Measurements from ENCODE around the gene ITPR1. TPM values are rescaled to one million over a fixed set of nuclear protein-coding genes. Genes with fewer than 3 reads are reported as not detected.

Gene ITPR1
- total and polyA plus RNA-seq, 4 donors = 30.7 to 294 (median 149) TPM

- intact Hi-C loops (cut with DNase I) = loop anchor here in 1 of 2 donors (5.0 kb wide), 1 partner anchor 343 kb away; no protein-coding TSS in a partner anchor
- no peak for ATAC-seq (ENCODE audit: low FRiP score)
- WGBS, 2 donors = 42 to 52% methylated on average over 7 of the region's 7 CpGs
Observed at GRCh38 chr3:4714045-4714444, 220.9 kb downstream of the ITPR1 start.

GRCh38 chr3:4716266-4716665 lies 223.1 kb downstream of the ITPR1 start:
- peaks cover 0 to 2% of the 10 kb centered on the region in 2 donors for H3K4me1 ChIP-seq (ENCODE audit: control insufficient read depth in 1 of 2, insufficient read depth in 2 of 2, low read length in 2 of 2)
- ATAC-seq (ENCODE audit: low FRiP score) (no peak), DNase-seq (no peak)
- H3K27ac ChIP-seq (ENCODE audit: low read depth in 1 of 2, low read length in 2 of 2) = no peak overlapping the region
- WGBS, 2 donors = 83 to 94% methylated on average over 1 of the region's 1 CpG
- no peaks in the 10 kb centered on the region for H3K9me3 ChIP-seq (ENCODE audit: control insufficient read depth, low read length)
- peaks cover 6 to 11% of the 10 kb centered on the region in 2 donors for H3K36me3 ChIP-seq (ENCODE audit: control insufficient read depth in 1 of 2, insufficient read depth in 2 of 2, low read length in 1 of 2)
- no peak overlapping the region for H3K4me3 ChIP-seq (ENCODE audit: low read length in 2 of 2)
- H3K27me3 ChIP-seq (ENCODE audit: control insufficient read depth in 1 of 2, insufficient read depth in 2 of 2, low read length in 1 of 2) = no peaks in the 10 kb centered on the region
- intact Hi-C loops (cut with DNase I) = no loop called here

More at GRCh38 chr3:4714045-4714444, 220.9 kb downstream of the ITPR1 start:
- Histone ChIP-seq H3K4me3 (ENCODE audit: low read length in 2 of 2) (no peak overlapping the region), H3K27me3 (ENCODE audit: control insufficient read depth in 1 of 2, insufficient read depth in 2 of 2, low read length in 1 of 2) (no peaks in the 10 kb centered on the region), H3K36me3 (ENCODE audit: control insufficient read depth in 1 of 2, insufficient read depth in 2 of 2, low read length in 1 of 2) (peaks cover 6 to 11% of the 10 kb centered on the region in 2 donors), H3K4me1 (ENCODE audit: control insufficient read depth in 1 of 2, insufficient read depth in 2 of 2, low read length in 2 of 2) (peaks cover 0 to 2% of the 10 kb centered on the region in 2 donors), H3K27ac (ENCODE audit: low read depth in 1 of 2, low read length in 2 of 2) (no peak overlapping the region), H3K9me3 (ENCODE audit: control insufficient read depth, low read length) (no peaks in the 10 kb centered on the region)
- no peak for DNase-seq

GRCh38 chr3:4716706-4717362 lies 223.7 kb downstream of the ITPR1 start:
- WGBS, 2 donors = 62 to 64% methylated on average over 14 of the region's 14 CpGs
- intact Hi-C loops (cut with DNase I) = no loop called here
- H3K4me3 ChIP-seq (ENCODE audit: low read length in 2 of 2) = no peak overlapping the region
- H3K9me3 ChIP-seq (ENCODE audit: control insufficient read depth, low read length) = no peaks in the 10 kb centered on the region
- H3K27me3 ChIP-seq (ENCODE audit: control insufficient read depth in 1 of 2, insufficient read depth in 2 of 2, low read length in 1 of 2) = no peaks in the 10 kb centered on the region
- no peak for DNase-seq
- peaks cover 0 to 2% of the 10 kb centered on the region in 2 donors for H3K4me1 ChIP-seq (ENCODE audit: control insufficient read depth in 1 of 2, insufficient read depth in 2 of 2, low read length in 2 of 2)
- ATAC-seq (ENCODE audit: low FRiP score) = no peak
- H3K36me3 ChIP-seq (ENCODE audit: control insufficient read depth in 1 of 2, insufficient read depth in 2 of 2, low read length in 1 of 2) = peaks cover 6 to 11% of the 10 kb centered on the region in 2 donors
- H3K27ac ChIP-seq (ENCODE audit: low read depth in 1 of 2, low read length in 2 of 2) = no peak overlapping the region

GRCh38 chr3:4717363-4717740 lies 224.2 kb downstream of the ITPR1 start:
- WGBS, 2 donors = 70 to 71% methylated on average over 5 of the region's 5 CpGs
- no peak for ATAC-seq (ENCODE audit: low FRiP score)

GRCh38 chr3:4718179-4718736 lies 225.1 kb downstream of the ITPR1 start:
- Histone ChIP-seq H3K9me3 (ENCODE audit: control insufficient read depth, low read length) (no peaks in the 10 kb centered on the region), H3K4me3 (ENCODE audit: low read length in 2 of 2) (no peak overlapping the region), H3K36me3 (ENCODE audit: control insufficient read depth in 1 of 2, insufficient read depth in 2 of 2, low read length in 1 of 2) (peaks cover 4 to 8% of the 10 kb centered on the region in 2 donors), H3K27ac (ENCODE audit: low read depth in 1 of 2, low read length in 2 of 2) (peak overlapping the region in 1 of 2 donors; percentile 70), H3K4me1 (ENCODE audit: control insufficient read depth in 1 of 2, insufficient read depth in 2 of 2, low read length in 2 of 2) (peaks cover 0 to 2% of the 10 kb centered on the region in 2 donors), H3K27me3 (ENCODE audit: control insufficient read depth in 1 of 2, insufficient read depth in 2 of 2, low read length in 1 of 2) (no peaks in the 10 kb centered on the region)
- ATAC-seq (ENCODE audit: low FRiP score) (no peak), DNase-seq (no peak)
- intact Hi-C loops (cut with DNase I) = no loop called here
- WGBS, 2 donors = 70 to 75% methylated on average over 4 of the region's 4 CpGs

More at GRCh38 chr3:4717363-4717740, 224.2 kb downstream of the ITPR1 start:
- Histone ChIP-seq H3K4me1 (ENCODE audit: control insufficient read depth in 1 of 2, insufficient read depth in 2 of 2, low read length in 2 of 2) (peaks cover 0 to 2% of the 10 kb centered on the region in 2 donors), H3K4me3 (ENCODE audit: low read length in 2 of 2) (no peak overlapping the region), H3K9me3 (ENCODE audit: control insufficient read depth, low read length) (no peaks in the 10 kb centered on the region), H3K27ac (ENCODE audit: low read depth in 1 of 2, low read length in 2 of 2) (no peak overlapping the region), H3K36me3 (ENCODE audit: control insufficient read depth in 1 of 2, insufficient read depth in 2 of 2, low read length in 1 of 2) (peaks cover 4 to 11% of the 10 kb centered on the region in 2 donors), H3K27me3 (ENCODE audit: control insufficient read depth in 1 of 2, insufficient read depth in 2 of 2, low read length in 1 of 2) (no peaks in the 10 kb centered on the region)
- DNase-seq = no peak
- intact Hi-C loops (cut with DNase I) = no loop called here

- no peaks in the 10 kb centered on the region for H3K27me3 ChIP-seq (ENCODE audit: control insufficient read depth in 1 of 2, insufficient read depth in 2 of 2, low read length in 1 of 2)
- peak overlapping the region in 1 of 2 donors; percentile 21 for H3K27ac ChIP-seq (ENCODE audit: low read depth in 1 of 2, low read length in 2 of 2)
- 67 to 79% methylated on average over 8 of the region's 8 CpGs for WGBS, 2 donors
- no peaks in the 10 kb centered on the region for H3K9me3 ChIP-seq (ENCODE audit: control insufficient read depth, low read length)
- peaks cover 2 to 4% of the 10 kb centered on the region in 2 donors for H3K36me3 ChIP-seq (ENCODE audit: control insufficient read depth in 1 of 2, insufficient read depth in 2 of 2, low read length in 1 of 2)
- intact Hi-C loops (cut with DNase I) = no loop called here
- peaks cover 0 to 2% of the 10 kb centered on the region in 2 donors for H3K4me1 ChIP-seq (ENCODE audit: control insufficient read depth in 1 of 2, insufficient read depth in 2 of 2, low read length in 2 of 2)
- no peak overlapping the region for H3K4me3 ChIP-seq (ENCODE audit: low read length in 2 of 2)
- DNase-seq = no peak
- no peak for ATAC-seq (ENCODE audit: low FRiP score)
Observed at GRCh38 chr3:4719046-4719501, 225.9 kb downstream of the ITPR1 start.

GRCh38 chr3:4720316-4721075 lies 227.3 kb downstream of the ITPR1 start:
- H3K4me1 ChIP-seq (ENCODE audit: control insufficient read depth in 1 of 2, insufficient read depth in 2 of 2, low read length in 2 of 2) = peaks cover 0 to 2% of the 10 kb centered on the region in 2 donors
- no peak overlapping the region for H3K4me3 ChIP-seq (ENCODE audit: low read length in 2 of 2)
- DNase-seq (peak in 1 of 2 donors; percentile 75), ATAC-seq (ENCODE audit: low FRiP score) (peak; percentile 86)
- intact Hi-C loops (cut with DNase I) = loop anchor here (2.0 to 5.0 kb wide), 5 partner anchors 52 to 306 kb away; partner anchors contain the start of gene BHLHE40 (in 1 of the 2)
- peaks cover 0 to 4% of the 10 kb centered on the region in 2 donors for H3K36me3 ChIP-seq (ENCODE audit: control insufficient read depth in 1 of 2, insufficient read depth in 2 of 2, low read length in 1 of 2)
- H3K27ac ChIP-seq (ENCODE audit: low read depth in 1 of 2, low read length in 2 of 2) = peak overlapping the region in 1 of 2 donors; percentile 49
- WGBS, 2 donors = 26 to 28% methylated on average over 12 of the region's 12 CpGs
- no peaks in the 10 kb centered on the region for H3K27me3 ChIP-seq (ENCODE audit: control insufficient read depth in 1 of 2, insufficient read depth in 2 of 2, low read length in 1 of 2)
- no peaks in the 10 kb centered on the region for H3K9me3 ChIP-seq (ENCODE audit: control insufficient read depth, low read length)

GRCh38 chr3:4721511-4721911 lies 228.4 kb downstream of the ITPR1 start:
- intact Hi-C loops (cut with DNase I) = loop anchor here (2.0 to 5.0 kb wide), 5 partner anchors 51 to 305 kb away; partner anchors contain the start of gene BHLHE40 (in 1 of the 2)
- Histone ChIP-seq H3K9me3 (ENCODE audit: control insufficient read depth, low read length) (no peaks in the 10 kb centered on the region), H3K36me3 (ENCODE audit: control insufficient read depth in 1 of 2, insufficient read depth in 2 of 2, low read length in 1 of 2) (peaks cover 0 to 4% of the 10 kb centered on the region in 2 donors), H3K27me3 (ENCODE audit: control insufficient read depth in 1 of 2, insufficient read depth in 2 of 2, low read length in 1 of 2) (no peaks in the 10 kb centered on the region), H3K27ac (ENCODE audit: low read depth in 1 of 2, low read length in 2 of 2) (peak overlapping the region in 1 of 2 donors; percentile 75), H3K4me3 (ENCODE audit: low read length in 2 of 2) (no peak overlapping the region), H3K4me1 (ENCODE audit: control insufficient read depth in 1 of 2, insufficient read depth in 2 of 2, low read length in 2 of 2) (peaks cover 0 to 2% of the 10 kb centered on the region in 2 donors)
- ATAC-seq (ENCODE audit: low FRiP score) = no peak
- no peak for DNase-seq
- 52 to 53% methylated on average over 9 of the region's 9 CpGs for WGBS, 2 donors
